ENCODE data around the gene PCGF1. TPM values are rescaled to one million over a fixed set of nuclear protein-coding genes. Genes with fewer than 3 reads are reported as not detected.

The PCGF1 gene
- total and polyA plus RNA-seq, 4 donors: 3.3 to 12.5 (median 10.9) TPM

DNA sequence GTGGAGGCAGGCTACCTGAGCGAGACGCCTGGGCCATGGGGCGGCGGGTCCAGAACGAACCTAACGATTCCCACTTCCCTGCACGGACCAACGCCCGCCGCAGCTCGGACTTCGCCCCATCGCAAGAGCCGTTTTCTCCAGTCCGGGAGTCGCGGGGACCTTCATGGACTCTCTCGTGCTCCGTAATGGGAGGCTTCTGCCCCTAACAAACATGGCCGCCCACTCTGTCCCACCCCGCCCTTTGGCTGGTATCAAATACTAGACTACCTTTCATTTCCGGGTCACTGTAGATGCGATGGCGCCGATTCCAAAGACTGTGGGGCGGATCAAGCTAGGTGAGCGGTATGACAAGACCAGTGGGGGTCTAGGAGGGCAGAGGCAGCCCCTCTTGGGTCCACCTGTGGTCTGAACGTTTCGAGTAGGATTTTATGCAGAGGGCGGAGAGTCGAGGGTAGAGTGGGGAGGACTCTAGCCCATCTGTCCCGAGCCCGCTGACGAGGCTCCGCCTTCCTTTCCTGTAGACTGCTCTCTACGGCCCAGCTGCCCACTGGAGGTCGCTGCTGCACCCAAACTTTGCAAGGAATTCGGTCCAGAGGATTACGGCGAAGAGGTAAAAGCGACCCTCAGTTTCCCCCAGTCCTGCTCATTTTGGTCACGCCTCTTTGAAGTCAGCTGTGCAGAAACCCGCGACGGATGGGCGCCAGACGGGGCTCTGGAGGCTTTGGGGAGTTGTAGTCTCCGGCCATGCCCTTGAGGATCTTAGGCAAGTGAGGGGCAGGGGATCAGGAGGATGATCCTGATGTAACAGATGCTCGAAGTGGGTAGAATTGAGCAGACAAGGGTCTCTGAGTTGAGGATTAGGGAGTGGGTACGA, 24.5 kb downstream of the PCGF1 start, which contains the start of the genes CCDC142 and TTC31:
Gene CCDC142 (minus strand): TSS at position 198 of the 874 bp plus-strand sequence. CDS start 161 bp downstream, at position 37.
Gene TTC31 (plus strand): TSS at position 281 of the 874 bp plus-strand sequence. CDS start 15 bp downstream, at position 296.
- H3K4me1 ChIP-seq (ENCODE audit: control insufficient read depth in 4 of 4, insufficient read depth in 4 of 4, low read length in 3 of 4): peaks cover 10 to 45% (median 37%) of the 10 kb centered on the region in 4 donors
- peak; percentile 94 for DNase-seq (ENCODE audit: low spot score)
- no peaks in the 10 kb centered on the region for H3K27me3 ChIP-seq (ENCODE audit: control insufficient read depth in 4 of 4, insufficient read depth in 4 of 4, low read length in 3 of 4)
- H3K9me3 ChIP-seq (ENCODE audit: control insufficient read depth in 4 of 4, low read length in 3 of 4): no peaks in the 10 kb centered on the region
- peaks cover 0 to 7% (median 0%) of the 10 kb centered on the region in 4 donors for H3K36me3 ChIP-seq (ENCODE audit: control insufficient read depth in 4 of 4, insufficient read depth in 3 of 4, low read depth in 1 of 4, low read length in 3 of 4)
- H3K27ac ChIP-seq (ENCODE audit: low read depth in 1 of 2, low read length in 2 of 2): peak within 1 kb of the TSS; percentile 82 to 84
- peak within 1 kb of the TSS; percentile 67 to 95 (median 94) for H3K4me3 ChIP-seq (ENCODE audit: low read depth in 1 of 3, low read length in 3 of 3)
- peak within 1 kb of the TSS; percentile 57 to 63 for H3K9ac ChIP-seq (ENCODE audit: low read depth in 1 of 2, low read length in 2 of 2)
- WGBS: under 1% methylated on average over 50 of the region's 50 CpGs
- TF ChIP-seq, protein P1, sequence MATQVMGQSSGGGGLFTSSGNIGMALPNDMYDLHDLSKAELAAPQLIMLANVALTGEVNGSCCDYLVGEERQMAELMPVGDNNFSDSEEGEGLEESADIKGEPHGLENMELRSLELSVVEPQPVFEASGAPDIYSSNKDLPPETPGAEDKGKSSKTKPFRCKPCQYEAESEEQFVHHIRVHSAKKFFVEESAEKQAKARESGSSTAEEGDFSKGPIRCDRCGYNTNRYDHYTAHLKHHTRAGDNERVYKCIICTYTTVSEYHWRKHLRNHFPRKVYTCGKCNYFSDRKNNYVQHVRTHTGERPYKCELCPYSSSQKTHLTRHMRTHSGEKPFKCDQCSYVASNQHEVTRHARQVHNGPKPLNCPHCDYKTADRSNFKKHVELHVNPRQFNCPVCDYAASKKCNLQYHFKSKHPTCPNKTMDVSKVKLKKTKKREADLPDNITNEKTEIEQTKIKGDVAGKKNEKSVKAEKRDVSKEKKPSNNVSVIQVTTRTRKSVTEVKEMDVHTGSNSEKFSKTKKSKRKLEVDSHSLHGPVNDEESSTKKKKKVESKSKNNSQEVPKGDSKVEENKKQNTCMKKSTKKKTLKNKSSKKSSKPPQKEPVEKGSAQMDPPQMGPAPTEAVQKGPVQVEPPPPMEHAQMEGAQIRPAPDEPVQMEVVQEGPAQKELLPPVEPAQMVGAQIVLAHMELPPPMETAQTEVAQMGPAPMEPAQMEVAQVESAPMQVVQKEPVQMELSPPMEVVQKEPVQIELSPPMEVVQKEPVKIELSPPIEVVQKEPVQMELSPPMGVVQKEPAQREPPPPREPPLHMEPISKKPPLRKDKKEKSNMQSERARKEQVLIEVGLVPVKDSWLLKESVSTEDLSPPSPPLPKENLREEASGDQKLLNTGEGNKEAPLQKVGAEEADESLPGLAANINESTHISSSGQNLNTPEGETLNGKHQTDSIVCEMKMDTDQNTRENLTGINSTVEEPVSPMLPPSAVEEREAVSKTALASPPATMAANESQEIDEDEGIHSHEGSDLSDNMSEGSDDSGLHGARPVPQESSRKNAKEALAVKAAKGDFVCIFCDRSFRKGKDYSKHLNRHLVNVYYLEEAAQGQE (IDR thresholded peaks at IDR 0.05): no peak
- TF ChIP-seq GABPA (IDR thresholded peaks at IDR 0.05 in 1 of 2, conservative IDR thresholded peaks at IDR 0.05 in 1 of 2) (peak; percentile 88 to 98), YY1 (IDR thresholded peaks at IDR 0.05) (peak; percentile 100), JUND (IDR thresholded peaks at IDR 0.05) (peak in 1 of 2 donors; percentile 9), FOXA1 (IDR thresholded peaks at IDR 0.05) (no peak), RAD21 (IDR thresholded peaks at IDR 0.05) (peak; percentile 89 to 92), NR2F2 (IDR thresholded peaks at IDR 0.05) (peak; percentile 92), TAF1 (conservative IDR thresholded peaks at IDR 0.05) (peak; percentile 81), RXRA (IDR thresholded peaks at IDR 0.05) (peak; percentile 74 to 83), HNF4A (conservative IDR thresholded peaks at IDR 0.05) (peak; percentile 90 to 92), EGR1 (IDR thresholded peaks at IDR 0.05; ENCODE audit: low read depth in 2 of 2) (no peak), SP1 (IDR thresholded peaks at IDR 0.05) (peak; percentile 83), HNF4G (IDR thresholded peaks at IDR 0.05) (peak; percentile 76), FOXA2 (IDR thresholded peaks at IDR 0.05) (no peak)
- TF ChIP-seq, protein P2, sequence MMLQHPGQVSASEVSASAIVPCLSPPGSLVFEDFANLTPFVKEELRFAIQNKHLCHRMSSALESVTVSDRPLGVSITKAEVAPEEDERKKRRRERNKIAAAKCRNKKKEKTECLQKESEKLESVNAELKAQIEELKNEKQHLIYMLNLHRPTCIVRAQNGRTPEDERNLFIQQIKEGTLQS (IDR thresholded peaks at IDR 0.05): peak; percentile 48
- TF ChIP-seq, protein P3, sequence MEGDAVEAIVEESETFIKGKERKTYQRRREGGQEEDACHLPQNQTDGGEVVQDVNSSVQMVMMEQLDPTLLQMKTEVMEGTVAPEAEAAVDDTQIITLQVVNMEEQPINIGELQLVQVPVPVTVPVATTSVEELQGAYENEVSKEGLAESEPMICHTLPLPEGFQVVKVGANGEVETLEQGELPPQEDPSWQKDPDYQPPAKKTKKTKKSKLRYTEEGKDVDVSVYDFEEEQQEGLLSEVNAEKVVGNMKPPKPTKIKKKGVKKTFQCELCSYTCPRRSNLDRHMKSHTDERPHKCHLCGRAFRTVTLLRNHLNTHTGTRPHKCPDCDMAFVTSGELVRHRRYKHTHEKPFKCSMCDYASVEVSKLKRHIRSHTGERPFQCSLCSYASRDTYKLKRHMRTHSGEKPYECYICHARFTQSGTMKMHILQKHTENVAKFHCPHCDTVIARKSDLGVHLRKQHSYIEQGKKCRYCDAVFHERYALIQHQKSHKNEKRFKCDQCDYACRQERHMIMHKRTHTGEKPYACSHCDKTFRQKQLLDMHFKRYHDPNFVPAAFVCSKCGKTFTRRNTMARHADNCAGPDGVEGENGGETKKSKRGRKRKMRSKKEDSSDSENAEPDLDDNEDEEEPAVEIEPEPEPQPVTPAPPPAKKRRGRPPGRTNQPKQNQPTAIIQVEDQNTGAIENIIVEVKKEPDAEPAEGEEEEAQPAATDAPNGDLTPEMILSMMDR (IDR thresholded peaks at IDR 0.05; ENCODE audit: low read depth, low read length, missing input control): peak; percentile 91
- TF ChIP-seq, protein P4, sequence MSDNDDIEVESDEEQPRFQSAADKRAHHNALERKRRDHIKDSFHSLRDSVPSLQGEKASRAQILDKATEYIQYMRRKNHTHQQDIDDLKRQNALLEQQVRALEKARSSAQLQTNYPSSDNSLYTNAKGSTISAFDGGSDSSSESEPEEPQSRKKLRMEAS (IDR thresholded peaks at IDR 0.05): peak; percentile 80
- TF ChIP-seq, protein P5, sequence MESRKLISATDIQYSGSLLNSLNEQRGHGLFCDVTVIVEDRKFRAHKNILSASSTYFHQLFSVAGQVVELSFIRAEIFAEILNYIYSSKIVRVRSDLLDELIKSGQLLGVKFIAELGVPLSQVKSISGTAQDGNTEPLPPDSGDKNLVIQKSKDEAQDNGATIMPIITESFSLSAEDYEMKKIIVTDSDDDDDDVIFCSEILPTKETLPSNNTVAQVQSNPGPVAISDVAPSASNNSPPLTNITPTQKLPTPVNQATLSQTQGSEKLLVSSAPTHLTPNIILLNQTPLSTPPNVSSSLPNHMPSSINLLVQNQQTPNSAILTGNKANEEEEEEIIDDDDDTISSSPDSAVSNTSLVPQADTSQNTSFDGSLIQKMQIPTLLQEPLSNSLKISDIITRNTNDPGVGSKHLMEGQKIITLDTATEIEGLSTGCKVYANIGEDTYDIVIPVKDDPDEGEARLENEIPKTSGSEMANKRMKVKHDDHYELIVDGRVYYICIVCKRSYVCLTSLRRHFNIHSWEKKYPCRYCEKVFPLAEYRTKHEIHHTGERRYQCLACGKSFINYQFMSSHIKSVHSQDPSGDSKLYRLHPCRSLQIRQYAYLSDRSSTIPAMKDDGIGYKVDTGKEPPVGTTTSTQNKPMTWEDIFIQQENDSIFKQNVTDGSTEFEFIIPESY (IDR thresholded peaks at IDR 0.05): peak; percentile 97
